SHP77 (cell line): ENCODE results near the gene INHBB.
"Not testable (repeated sequence)": the region's sequence is repeated elsewhere in the genome, so short reads cannot be mapped to it uniquely, and the experiment has no call there.

ENCODE experiments used
- DNase-seq, 2 experiments: peaks; one replicate each; lab custom pipeline; 2025; lab: John Stamatoyannopoulos, UW

INHBB gene

GRCh38 chr2:120381661-120382060 is 35.7 kb downstream of the INHBB start:
- DNase-seq: no peak

GRCh38 chr2:120382541-120383144 is 36.7 kb downstream of the INHBB start:
- no peak for DNase-seq

- DNase-seq: no peak
Observed at GRCh38 chr2:120383191-120383590, 37.3 kb downstream of the INHBB start.

GRCh38 chr2:120383631-120384340 is 37.9 kb downstream of the INHBB start:
- DNase-seq: no peak

GRCh38 chr2:120384486-120385354 is 38.8 kb downstream of the INHBB start:
- DNase-seq: no peak

- no peak for DNase-seq
Observed at GRCh38 chr2:120385355-120386127, 39.6 kb downstream of the INHBB start.

GRCh38 chr2:120388222-120389035 is 42.5 kb downstream of the INHBB start:
- DNase-seq: no peak

- DNase-seq: no peak
Observed at GRCh38 chr2:120389036-120389391, 43.1 kb downstream of the INHBB start.

- DNase-seq: no peak
Observed at GRCh38 chr2:120390381-120391055, 44.6 kb downstream of the INHBB start.

GRCh38 chr2:120391382-120391781 is 45.4 kb downstream of the INHBB start:
- DNase-seq: not testable (repeated sequence)

- DNase-seq: no peak
Observed at GRCh38 chr2:120391911-120392665, 46.2 kb downstream of the INHBB start.

- no peak for DNase-seq
Observed at GRCh38 chr2:120392923-120393322, 47.0 kb downstream of the INHBB start.

- DNase-seq: no peak
Observed at GRCh38 chr2:120393456-120393855, 47.5 kb downstream of the INHBB start.

GRCh38 chr2:120394764-120395163 is 48.8 kb downstream of the INHBB start:
- DNase-seq: no peak

- DNase-seq: no peak
Observed at GRCh38 chr2:120395221-120396012, 49.5 kb downstream of the INHBB start.

GRCh38 chr2:120396013-120396860 is 50.3 kb downstream of the INHBB start:
- DNase-seq: peak; percentile 58 to 76

- DNase-seq: no peak
Observed at GRCh38 chr2:120396861-120397811, 51.2 kb downstream of the INHBB start.
